ENCODE measurements around the gene CD44.

GRCh38 chr11:35208795-35209194 is 69.8 kb downstream of the CD44 start:
- TF ChIP-seq CTCF (IDR thresholded peaks at IDR 0.05; ENCODE audit: low read length) (no peak), EZH2 (IDR thresholded peaks at IDR 0.05; ENCODE audit: borderline replicate concordance, low read length) (no peak)
